ENCODE measurements around the gene ZNF804B. TPM values are rescaled to one million over a fixed set of nuclear protein-coding genes. Genes with fewer than 3 reads are reported as not detected.

The ZNF804B gene
- total RNA-seq, 4 donors from 2014 or later = not detected

- Histone ChIP-seq H3K27ac (no peak overlapping the region), H3K27me3 (no peaks in the 10 kb centered on the region), H3K4me3 (no peak overlapping the region), H3K9me3 (no peaks in the 10 kb centered on the region), H3K4me1 (no peaks in the 10 kb centered on the region), H3K36me3 (no peaks in the 10 kb centered on the region)
- intact Hi-C loops (cut with DNase I) = no loop called here
- WGBS, 2 donors = 44 to 45% methylated on average over 2 of the region's 2 CpGs
- TF ChIP-seq CTCF (IDR thresholded peaks at IDR 0.05) = no peak
- TF ChIP-seq POLR2A (IDR thresholded peaks at IDR 0.05) = no peak
- no peak for DNase-seq
Observed at GRCh38 chr7:89029864-89030263, 270.4 kb downstream of the ZNF804B start.

DNA sequence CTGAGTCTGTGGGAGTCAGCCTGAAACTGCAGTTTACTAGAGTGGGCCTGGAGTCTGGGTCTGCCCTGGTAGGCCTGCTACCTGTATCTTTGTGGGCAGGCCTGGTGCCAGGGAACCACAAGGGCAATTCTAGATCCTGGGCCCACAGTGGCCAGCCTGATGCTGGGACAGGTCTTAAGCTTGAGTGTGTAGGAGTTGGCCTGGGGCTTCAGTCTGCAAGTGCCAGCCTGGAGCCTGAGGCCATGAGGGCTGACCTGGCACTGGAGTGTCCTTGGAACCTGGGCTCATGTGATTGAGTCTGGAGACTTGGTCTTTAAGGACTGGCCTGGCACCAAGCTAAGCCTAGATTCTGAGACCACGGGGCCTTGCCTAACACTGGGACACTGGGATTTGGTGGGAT is 281.7 kb downstream of the ZNF804B start:
- Histone ChIP-seq H3K4me3 (no peak overlapping the region), H3K9me3 (peaks cover 0 to 17% (median 7%) of the 10 kb centered on the region in 3 donors), H3K27me3 (no peaks in the 10 kb centered on the region), H3K27ac (no peak overlapping the region), H3K4me1 (no peaks in the 10 kb centered on the region), H3K36me3 (no peaks in the 10 kb centered on the region)
- no peak for DNase-seq
- TF ChIP-seq CTCF (IDR thresholded peaks at IDR 0.05) (no peak), POLR2A (IDR thresholded peaks at IDR 0.05) (no peak)
- intact Hi-C loops (cut with DNase I) = no loop called here
- WGBS, 2 donors = 50% methylated on average over 1 of the region's 1 CpG; no CpG with 5 or more reads in 1 of the 2 donors

- Histone ChIP-seq H3K4me1 (no peaks in the 10 kb centered on the region), H3K36me3 (no peaks in the 10 kb centered on the region), H3K27ac (no peak overlapping the region), H3K4me3 (no peak overlapping the region), H3K9me3 (peaks cover 0 to 17% (median 7%) of the 10 kb centered on the region in 3 donors), H3K27me3 (no peaks in the 10 kb centered on the region)
- TF ChIP-seq POLR2A (IDR thresholded peaks at IDR 0.05) = no peak
- no peak for TF ChIP-seq CTCF (IDR thresholded peaks at IDR 0.05)
- no peak for DNase-seq
- intact Hi-C loops (cut with DNase I) = no loop called here
- 50% methylated on average over 3 of the region's 3 CpGs for WGBS, 2 donors
Observed at GRCh38 chr7:89042940-89043339, 283.4 kb downstream of the ZNF804B start.

GRCh38 chr7:89049043-89049442 is 289.5 kb downstream of the ZNF804B start:
- Histone ChIP-seq H3K27me3 (no peaks in the 10 kb centered on the region), H3K9me3 (peaks cover 0 to 8% (median 0%) of the 10 kb centered on the region in 3 donors), H3K4me1 (no peaks in the 10 kb centered on the region), H3K36me3 (no peaks in the 10 kb centered on the region), H3K27ac (no peak overlapping the region), H3K4me3 (no peak overlapping the region)
- no peak for DNase-seq
- WGBS, 2 donors = 70 to 78% methylated on average over 3 of the region's 3 CpGs
- TF ChIP-seq POLR2A (IDR thresholded peaks at IDR 0.05) (no peak), CTCF (IDR thresholded peaks at IDR 0.05) (no peak)
- intact Hi-C loops (cut with DNase I) = no loop called here

GRCh38 chr7:89053130-89053529 is 293.6 kb downstream of the ZNF804B start:
- H3K27ac ChIP-seq = no peak overlapping the region
- no peak for DNase-seq
- no peaks in the 10 kb centered on the region for H3K27me3 ChIP-seq
- no peak for TF ChIP-seq CTCF (IDR thresholded peaks at IDR 0.05)
- no peak for TF ChIP-seq POLR2A (IDR thresholded peaks at IDR 0.05)
- H3K36me3 ChIP-seq = no peaks in the 10 kb centered on the region
- no peak overlapping the region for H3K4me3 ChIP-seq
- H3K4me1 ChIP-seq = no peaks in the 10 kb centered on the region
- no peaks in the 10 kb centered on the region for H3K9me3 ChIP-seq
- 56 to 63% methylated on average over 2 of the region's 2 CpGs for WGBS, 2 donors
- intact Hi-C loops (cut with DNase I) = no loop called here

All from esophagus squamous epithelium (tissue), 5 donors.